Measurements from ENCODE around the gene ATP11C.
"Not testable (repeated sequence)": the region's sequence is repeated elsewhere in the genome, so short reads cannot be mapped to it uniquely, and the experiment has no call there.

Gene ATP11C

GRCh38 chrX:139851730-139852129 is 81.1 kb downstream of the ATP11C start:
- DNase-seq = peak; percentile 53

- DNase-seq = no peak
Observed at GRCh38 chrX:139850968-139851367, 81.9 kb downstream of the ATP11C start.

GRCh38 chrX:139844884-139845283 is 88.0 kb downstream of the ATP11C start:
- DNase-seq = no peak

- no peak for DNase-seq
Observed at GRCh38 chrX:139844163-139844562, 88.7 kb downstream of the ATP11C start.

- DNase-seq = no peak
Observed at GRCh38 chrX:139842326-139843185, 90.3 kb downstream of the ATP11C start.

- DNase-seq = not testable (repeated sequence)
Observed at GRCh38 chrX:139836335-139836734, 96.5 kb downstream of the ATP11C start.

- no peak for DNase-seq
Observed at GRCh38 chrX:139834879-139835278, 98.0 kb downstream of the ATP11C start.

GRCh38 chrX:139832718-139833309 is 100.0 kb downstream of the ATP11C start:
- DNase-seq = no peak

GRCh38 chrX:139831675-139832456 is 101.0 kb downstream of the ATP11C start:
- DNase-seq = peak; percentile 69

GRCh38 chrX:139831017-139831416 is 101.8 kb downstream of the ATP11C start:
- DNase-seq = no peak

GRCh38 chrX:139828830-139829229 is 104.0 kb downstream of the ATP11C start:
- no peak for DNase-seq

GRCh38 chrX:139828033-139828432 is 104.8 kb downstream of the ATP11C start:
- DNase-seq = peak; percentile 29

- DNase-seq = no peak
Observed at GRCh38 chrX:139826065-139827044, 106.5 kb downstream of the ATP11C start.

GRCh38 chrX:139825618-139826017 is 107.2 kb downstream of the ATP11C start:
- DNase-seq = no peak

- no peak for DNase-seq
Observed at GRCh38 chrX:139823806-139824205, 109.0 kb downstream of the ATP11C start.

- DNase-seq = no peak
Observed at GRCh38 chrX:139820358-139820984, 112.4 kb downstream of the ATP11C start.

GRCh38 chrX:139816204-139816603 is 116.6 kb downstream of the ATP11C start:
- no peak for DNase-seq

GRCh38 chrX:139815771-139816170 is 117.1 kb downstream of the ATP11C start:
- DNase-seq = no peak

- no peak for DNase-seq
Observed at GRCh38 chrX:139811942-139812629, 120.8 kb downstream of the ATP11C start.

- peak; percentile 24 for DNase-seq
Observed at GRCh38 chrX:139804482-139804881, 128.4 kb downstream of the ATP11C start.

GRCh38 chrX:139803224-139803623 is 129.6 kb downstream of the ATP11C start:
- DNase-seq = no peak
